ENCODE data around the gene ABCC9. TPM values are rescaled to one million over a fixed set of nuclear protein-coding genes. Genes with fewer than 3 reads are reported as not detected.

ABCC9 gene
- polyA plus RNA-seq, 1 of the 3 experiments (the other 2 are of a cell fraction) = 0.02 TPM

DNA sequence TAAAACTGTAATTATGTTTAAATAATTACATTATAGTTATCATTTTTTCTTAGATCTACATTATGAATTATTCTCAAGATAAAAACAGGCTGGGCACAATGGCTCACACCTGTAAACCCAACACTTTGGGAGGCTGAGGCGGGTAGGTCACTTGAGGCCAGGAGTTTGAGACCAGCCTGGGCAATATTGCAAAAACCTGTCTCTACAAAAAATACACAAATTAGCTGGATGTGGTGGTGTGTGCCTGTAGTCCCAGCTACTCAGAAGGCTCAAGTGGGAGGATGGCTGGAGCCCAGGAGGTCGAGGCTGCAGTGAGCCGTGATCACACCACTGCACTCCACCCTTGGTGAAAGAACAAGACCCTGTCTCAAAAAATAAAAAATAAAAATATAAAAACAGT lies 126.4 kb downstream of the ABCC9 start (continued):
- TF ChIP-seq, protein P1, sequence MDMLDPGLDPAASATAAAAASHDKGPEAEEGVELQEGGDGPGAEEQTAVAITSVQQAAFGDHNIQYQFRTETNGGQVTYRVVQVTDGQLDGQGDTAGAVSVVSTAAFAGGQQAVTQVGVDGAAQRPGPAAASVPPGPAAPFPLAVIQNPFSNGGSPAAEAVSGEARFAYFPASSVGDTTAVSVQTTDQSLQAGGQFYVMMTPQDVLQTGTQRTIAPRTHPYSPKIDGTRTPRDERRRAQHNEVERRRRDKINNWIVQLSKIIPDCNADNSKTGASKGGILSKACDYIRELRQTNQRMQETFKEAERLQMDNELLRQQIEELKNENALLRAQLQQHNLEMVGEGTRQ (IDR thresholded peaks at IDR 0.05; ENCODE audit: borderline replicate concordance, low read depth, low read length) = no peak
- TF ChIP-seq JUND (IDR thresholded peaks at IDR 0.05) (no peak), TEAD4 (IDR thresholded peaks at IDR 0.05; ENCODE audit: borderline replicate concordance, insufficient read depth) (no peak), MEF2A (IDR thresholded peaks at IDR 0.05; ENCODE audit: borderline replicate concordance, low read depth) (no peak), YY1 (IDR thresholded peaks at IDR 0.05; ENCODE audit: low read depth) (no peak)
- TF ChIP-seq, protein P2, sequence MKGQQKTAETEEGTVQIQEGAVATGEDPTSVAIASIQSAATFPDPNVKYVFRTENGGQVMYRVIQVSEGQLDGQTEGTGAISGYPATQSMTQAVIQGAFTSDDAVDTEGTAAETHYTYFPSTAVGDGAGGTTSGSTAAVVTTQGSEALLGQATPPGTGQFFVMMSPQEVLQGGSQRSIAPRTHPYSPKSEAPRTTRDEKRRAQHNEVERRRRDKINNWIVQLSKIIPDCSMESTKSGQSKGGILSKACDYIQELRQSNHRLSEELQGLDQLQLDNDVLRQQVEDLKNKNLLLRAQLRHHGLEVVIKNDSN (IDR thresholded peaks at IDR 0.05; ENCODE audit: borderline replicate concordance, low read depth) = no peak

DNA sequence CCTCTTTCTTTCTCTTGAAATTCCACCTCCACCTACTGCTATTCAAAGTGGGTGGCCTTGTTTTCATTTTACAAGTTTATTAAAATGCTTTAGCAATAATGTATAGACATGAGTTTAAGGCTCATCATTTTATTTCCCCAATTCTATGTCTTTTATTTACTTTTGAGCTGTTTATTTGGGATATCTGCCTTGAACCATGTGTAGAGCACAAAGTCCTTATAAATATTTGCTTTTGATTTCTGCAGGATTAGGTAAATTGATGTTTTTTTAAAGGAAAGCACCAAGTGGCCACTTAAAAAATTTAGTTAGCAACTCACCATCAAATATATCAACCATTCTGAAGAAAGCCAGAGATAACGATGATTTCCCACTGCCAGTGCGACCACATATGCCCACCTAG lies 126.9 kb downstream of the ABCC9 start:
- Histone ChIP-seq H3K4me1 (ENCODE audit: control insufficient read depth in 1 of 2, insufficient read depth in 2 of 2, low read depth in 1 of 2, low read length in 1 of 2) (no peaks in the 10 kb centered on the region; a peak in 1 of 4 replicates), H3K9me2 (no peaks in the 10 kb centered on the region), H3K79me2 (ENCODE audit: insufficient read depth) (no peaks in the 10 kb centered on the region), H3K9ac (no peak overlapping the region), H3F3A (replicated peaks; ENCODE audit: insufficient read depth) (no peaks in the 10 kb centered on the region), H3K27me3 (ENCODE audit: insufficient read depth) (no peaks in the 10 kb centered on the region), H2AFZ (ENCODE audit: low read depth) (no peak overlapping the region), H3K9me3 (no peaks in the 10 kb centered on the region), H4K20me1 (ENCODE audit: insufficient read depth) (no peaks in the 10 kb centered on the region), H3K36me3 (replicated peaks in 1 of 2; ENCODE audit: control insufficient read depth in 1 of 2, insufficient read depth in 2 of 2, low read length in 1 of 2) (no peaks in the 10 kb centered on the region), H3K4me3 (ENCODE audit: low read depth in 2 of 2, low read length in 1 of 2) (no peak overlapping the region), H3K4me2 (no peak overlapping the region), H3K27ac (ENCODE audit: low read depth in 2 of 2, low read length in 1 of 2) (no peak overlapping the region)
- 55% methylated on average over 2 of the region's 2 CpGs for WGBS (ENCODE audit: low lambda C conversion rate)
- TF ChIP-seq FOXM1 (IDR thresholded peaks at IDR 0.05; ENCODE audit: low read depth) (no peak), MXI1 (IDR thresholded peaks at IDR 0.05; ENCODE audit: low read depth, low read length) (no peak), MEF2A (IDR thresholded peaks at IDR 0.05; ENCODE audit: borderline replicate concordance, low read depth) (no peak), TAF1 (IDR thresholded peaks at IDR 0.05; ENCODE audit: borderline replicate concordance, low read depth, low read length) (no peak), POLR2AphosphoS5 (IDR thresholded peaks at IDR 0.05; ENCODE audit: low read depth, low read length) (no peak), SIN3A (IDR thresholded peaks at IDR 0.05; ENCODE audit: borderline replicate concordance, low read depth, low read length) (no peak), GATA2 (CRISPR knock-in tag; IDR thresholded peaks at IDR 0.05) (no peak), RAD21 (IDR thresholded peaks at IDR 0.05; ENCODE audit: low read length) (no peak), YY1 (IDR thresholded peaks at IDR 0.05; ENCODE audit: low read depth) (no peak), JUND (IDR thresholded peaks at IDR 0.05) (no peak), RCOR1 (IDR thresholded peaks at IDR 0.05; ENCODE audit: low read length) (no peak), TEAD4 (IDR thresholded peaks at IDR 0.05; ENCODE audit: borderline replicate concordance, insufficient read depth) (no peak), RXRA (IDR thresholded peaks at IDR 0.05; ENCODE audit: borderline replicate concordance, low read depth) (no peak), ELF1 (IDR thresholded peaks at IDR 0.05) (no peak)
- TF ChIP-seq, protein P3, sequence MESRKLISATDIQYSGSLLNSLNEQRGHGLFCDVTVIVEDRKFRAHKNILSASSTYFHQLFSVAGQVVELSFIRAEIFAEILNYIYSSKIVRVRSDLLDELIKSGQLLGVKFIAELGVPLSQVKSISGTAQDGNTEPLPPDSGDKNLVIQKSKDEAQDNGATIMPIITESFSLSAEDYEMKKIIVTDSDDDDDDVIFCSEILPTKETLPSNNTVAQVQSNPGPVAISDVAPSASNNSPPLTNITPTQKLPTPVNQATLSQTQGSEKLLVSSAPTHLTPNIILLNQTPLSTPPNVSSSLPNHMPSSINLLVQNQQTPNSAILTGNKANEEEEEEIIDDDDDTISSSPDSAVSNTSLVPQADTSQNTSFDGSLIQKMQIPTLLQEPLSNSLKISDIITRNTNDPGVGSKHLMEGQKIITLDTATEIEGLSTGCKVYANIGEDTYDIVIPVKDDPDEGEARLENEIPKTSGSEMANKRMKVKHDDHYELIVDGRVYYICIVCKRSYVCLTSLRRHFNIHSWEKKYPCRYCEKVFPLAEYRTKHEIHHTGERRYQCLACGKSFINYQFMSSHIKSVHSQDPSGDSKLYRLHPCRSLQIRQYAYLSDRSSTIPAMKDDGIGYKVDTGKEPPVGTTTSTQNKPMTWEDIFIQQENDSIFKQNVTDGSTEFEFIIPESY (IDR thresholded peaks at IDR 0.05; ENCODE audit: borderline replicate concordance, low read depth) = no peak
- TF ChIP-seq, protein P4, sequence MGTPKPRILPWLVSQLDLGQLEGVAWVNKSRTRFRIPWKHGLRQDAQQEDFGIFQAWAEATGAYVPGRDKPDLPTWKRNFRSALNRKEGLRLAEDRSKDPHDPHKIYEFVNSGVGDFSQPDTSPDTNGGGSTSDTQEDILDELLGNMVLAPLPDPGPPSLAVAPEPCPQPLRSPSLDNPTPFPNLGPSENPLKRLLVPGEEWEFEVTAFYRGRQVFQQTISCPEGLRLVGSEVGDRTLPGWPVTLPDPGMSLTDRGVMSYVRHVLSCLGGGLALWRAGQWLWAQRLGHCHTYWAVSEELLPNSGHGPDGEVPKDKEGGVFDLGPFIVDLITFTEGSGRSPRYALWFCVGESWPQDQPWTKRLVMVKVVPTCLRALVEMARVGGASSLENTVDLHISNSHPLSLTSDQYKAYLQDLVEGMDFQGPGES (IDR thresholded peaks at IDR 0.05; ENCODE audit: low read depth, low read length) = no peak
- TF ChIP-seq, protein P2 (IDR thresholded peaks at IDR 0.05; ENCODE audit: borderline replicate concordance, low read depth) = no peak
- TF ChIP-seq, protein P5, sequence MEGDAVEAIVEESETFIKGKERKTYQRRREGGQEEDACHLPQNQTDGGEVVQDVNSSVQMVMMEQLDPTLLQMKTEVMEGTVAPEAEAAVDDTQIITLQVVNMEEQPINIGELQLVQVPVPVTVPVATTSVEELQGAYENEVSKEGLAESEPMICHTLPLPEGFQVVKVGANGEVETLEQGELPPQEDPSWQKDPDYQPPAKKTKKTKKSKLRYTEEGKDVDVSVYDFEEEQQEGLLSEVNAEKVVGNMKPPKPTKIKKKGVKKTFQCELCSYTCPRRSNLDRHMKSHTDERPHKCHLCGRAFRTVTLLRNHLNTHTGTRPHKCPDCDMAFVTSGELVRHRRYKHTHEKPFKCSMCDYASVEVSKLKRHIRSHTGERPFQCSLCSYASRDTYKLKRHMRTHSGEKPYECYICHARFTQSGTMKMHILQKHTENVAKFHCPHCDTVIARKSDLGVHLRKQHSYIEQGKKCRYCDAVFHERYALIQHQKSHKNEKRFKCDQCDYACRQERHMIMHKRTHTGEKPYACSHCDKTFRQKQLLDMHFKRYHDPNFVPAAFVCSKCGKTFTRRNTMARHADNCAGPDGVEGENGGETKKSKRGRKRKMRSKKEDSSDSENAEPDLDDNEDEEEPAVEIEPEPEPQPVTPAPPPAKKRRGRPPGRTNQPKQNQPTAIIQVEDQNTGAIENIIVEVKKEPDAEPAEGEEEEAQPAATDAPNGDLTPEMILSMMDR (IDR thresholded peaks at IDR 0.05) = no peak
- CTCF ChIA-PET = interaction anchor here (0.7 kb wide), 2 partner anchors 13 to 40 kb away, joined by 3 read pairs; partner anchors contain the start of gene KCNJ8
- POLR2A ChIA-PET = no interaction called here
- DNase-seq = no peak
